Activated CD8-positive, alpha-beta memory T cell treated with anti-CD3 and anti-CD28 coated beads, Interleukin-2, amount 50 U/mL, for 24 hours (primary cell): ENCODE measurements around the gene DHRS2.

Experiments
- DNase-seq: peaks from one replicate; pipeline ENCODE4 v3.0.0-alpha.2; 2020; ENCODE audit errors: extremely low read depth

The DHRS2 gene

GRCh38 chr14:23612354-23612732 is 23.8 kb upstream of the DHRS2 start:
- no peak for DNase-seq

GRCh38 chr14:23612802-23613201 is 23.4 kb upstream of the DHRS2 start:
- no peak for DNase-seq

GRCh38 chr14:23613242-23614070 is 22.7 kb upstream of the DHRS2 start:
- DNase-seq, result no peak

- no peak for DNase-seq
Measured at GRCh38 chr14:23614395-23614828, 21.8 kb upstream of the DHRS2 start.

GRCh38 chr14:23615856-23616255 is 20.3 kb upstream of the DHRS2 start:
- DNase-seq, result no peak

- no peak for DNase-seq
Measured at GRCh38 chr14:23617539-23617938, 18.6 kb upstream of the DHRS2 start.

- DNase-seq, result no peak
Measured at GRCh38 chr14:23618415-23618988, 17.7 kb upstream of the DHRS2 start.

GRCh38 chr14:23620177-23620702 is 15.9 kb upstream of the DHRS2 start:
- DNase-seq, result no peak

GRCh38 chr14:23621204-23621931 is 14.8 kb upstream of the DHRS2 start:
- DNase-seq, result no peak

GRCh38 chr14:23621932-23622730 is 14.0 kb upstream of the DHRS2 start:
- DNase-seq, result no peak

- DNase-seq, result no peak
Measured at GRCh38 chr14:23622990-23623389, 13.2 kb upstream of the DHRS2 start.

- DNase-seq, result no peak
Measured at GRCh38 chr14:23623962-23624361, 12.2 kb upstream of the DHRS2 start.

GRCh38 chr14:23624830-23625404 is 11.2 kb upstream of the DHRS2 start:
- no peak for DNase-seq

GRCh38 chr14:23626946-23627345 is 9.2 kb upstream of the DHRS2 start:
- no peak for DNase-seq

GRCh38 chr14:23627961-23628360 is 8.2 kb upstream of the DHRS2 start:
- no peak for DNase-seq

- no peak for DNase-seq
Measured at GRCh38 chr14:23629204-23629603, 7.0 kb upstream of the DHRS2 start.

GRCh38 chr14:23629832-23630396 is 6.2 kb upstream of the DHRS2 start:
- no peak for DNase-seq

- no peak for DNase-seq
Measured at GRCh38 chr14:23630687-23631086, 5.5 kb upstream of the DHRS2 start.

- no peak for DNase-seq
Measured at GRCh38 chr14:23631234-23631633, 4.9 kb upstream of the DHRS2 start.

- peak; percentile 41 for DNase-seq
Measured at GRCh38 chr14:23631702-23632460, 4.3 kb upstream of the DHRS2 start.
